ENCODE data around the gene TPRN.

- no peak for TF ChIP-seq CTCF (IDR thresholded peaks at IDR 0.05)
- TF ChIP-seq FOXM1 (IDR thresholded peaks at IDR 0.05; ENCODE audit: low read depth) = no peak
- TF ChIP-seq TAF1 (IDR thresholded peaks at IDR 0.05; ENCODE audit: borderline replicate concordance, low read depth, low read length) = no peak
- TF ChIP-seq MAX (IDR thresholded peaks at IDR 0.05; ENCODE audit: low read depth) = no peak
- no peak for TF ChIP-seq GATA2 (CRISPR knock-in tag; IDR thresholded peaks at IDR 0.05)
- TF ChIP-seq NFIC (IDR thresholded peaks at IDR 0.05; ENCODE audit: borderline replicate concordance) = no peak
- no peak for TF ChIP-seq REST (IDR thresholded peaks at IDR 0.05; ENCODE audit: low read depth, low read length)
- TF ChIP-seq YY1 (IDR thresholded peaks at IDR 0.05; ENCODE audit: low read depth) = no peak
- no peak for TF ChIP-seq FOXJ3 (CRISPR knock-in tag; IDR thresholded peaks at IDR 0.05)
These were observed 36.7 kb downstream of the TPRN start for GRCh38 chr9:137163805-137164204.
